Small intestine (tissue), 7 donors: ENCODE measurements around the gene CCL23. TPM values are rescaled to one million over a fixed set of nuclear protein-coding genes. Genes with fewer than 3 reads are reported as not detected.

Source experiments
- DNase-seq, 2 donors: peaks; one replicate each; pipeline versions ENCODE4 v3.0.0 to v3.0.0-alpha.2; 2013
- FAIRE-seq: peaks from 2 replicates; lab custom pipeline; 2012; peaks lifted over from hg19 to GRCh38; lab: Jason Lieb, UNC
- H3K27ac ChIP-seq, 3 donors: one replicate each; pipeline ENCODE4 v1.5.1; 2013; ENCODE audit warnings: low read length in 2 of 3, mild to moderate bottlenecking in 2 of 3, control low read depth in 1 of 3, inconsistent platforms in 1 of 3, low read depth in 1 of 3, moderate library complexity in 1 of 3
- H3K27me3 ChIP-seq, 3 donors: one replicate each; pipeline ENCODE4 v1.6.1; 2013; ENCODE audit warnings: low read length in 3 of 3, inconsistent platforms in 1 of 3; ENCODE audit not compliant: control insufficient read depth in 3 of 3, insufficient read depth in 3 of 3
- H3K36me3 ChIP-seq, 3 donors: one replicate each; pipeline ENCODE4 v1.6.1; 2013; ENCODE audit warnings: low read length in 3 of 3, inconsistent platforms in 1 of 3, low read depth in 1 of 3, mild to moderate bottlenecking in 1 of 3, moderate library complexity in 1 of 3; ENCODE audit not compliant: control insufficient read depth in 3 of 3, insufficient read depth in 2 of 3
- H3K4me1 ChIP-seq, 3 donors: one replicate each; pipeline ENCODE4 v1.6.1; 2013; ENCODE audit warnings: low read length in 2 of 3, inconsistent platforms in 1 of 3, low read depth in 1 of 3, mild to moderate bottlenecking in 1 of 3, moderate library complexity in 1 of 3; ENCODE audit not compliant: control insufficient read depth in 3 of 3, insufficient read depth in 2 of 3
- H3K4me3 ChIP-seq, 3 donors: one replicate each; pipeline ENCODE4 v1.5.1; 2013; ENCODE audit warnings: low read length in 3 of 3, control low read depth in 1 of 3, inconsistent platforms in 1 of 3, low read depth in 1 of 3, mild to moderate bottlenecking in 1 of 3, moderate library complexity in 1 of 3
- H3K9me3 ChIP-seq, 2 donors: one replicate each; pipeline ENCODE4 v1.6.1; 2013; ENCODE audit warnings: low read depth in 1 of 2, low read length in 1 of 2; ENCODE audit not compliant: control insufficient read depth in 2 of 2, insufficient read depth in 1 of 2
- WGBS, 3 donors: extraction: QIAGEN DNeasy Blood & Tissue Kit; methylation state at CpG; one replicate each; pipeline ENCODE4 v1.1.7; 2013; 5-methylcytosine and 5-hydroxymethylcytosine counted together
- polyA plus RNA-seq, 4 donors: library from polyadenylated mRNA; stranded (reverse) in 3 of 4; unstranded in 1 of 4; fragments of 200-250 nt in 3 of 4; fragments of 120-200 nt in 1 of 4; gene quantifications; one replicate each; pipeline versions ENCODE4 v1.2.1 to v1.2.3, GENCODE V29; 2013
- donor health status: healthy with polysubstance abuse.
- donor health status: control.
- donor health status: control.
- donor health status: Bipolar disorder and iron deficiency.
- donor health status: healthy.

The CCL23 gene
- polyA plus RNA-seq, 4 donors, result 1.6 to 22.9 (median 1.9) TPM; not detected in 1

GRCh38 chr17:35984140-35984539, 33.6 kb downstream of the CCL23 start:
- no peak overlapping the region for H3K4me3 ChIP-seq
- no peaks in the 10 kb centered on the region for H3K9me3 ChIP-seq
- peaks cover 0 to 19% (median 0%) of the 10 kb centered on the region in 3 donors for H3K4me1 ChIP-seq
- 92 to 100% (median 94%) methylated on average over 6 of the region's 6 CpGs for WGBS, 3 donors
- H3K27me3 ChIP-seq, result no peaks in the 10 kb centered on the region
- FAIRE-seq (no peak), DNase-seq (no peak)
- H3K36me3 ChIP-seq, result peaks cover 0 to 22% (median 0%) of the 10 kb centered on the region in 3 donors
- no peak overlapping the region for H3K27ac ChIP-seq

- H3K36me3 ChIP-seq, result peaks cover 0 to 20% (median 0%) of the 10 kb centered on the region in 3 donors
- FAIRE-seq, result no peak
- H3K27me3 ChIP-seq, result no peaks in the 10 kb centered on the region
- H3K4me1 ChIP-seq, result peaks cover 0 to 19% (median 0%) of the 10 kb centered on the region in 3 donors
- no peak overlapping the region for H3K4me3 ChIP-seq
- no peaks in the 10 kb centered on the region for H3K9me3 ChIP-seq
- no peak for DNase-seq
- H3K27ac ChIP-seq, result peak overlapping the region in 1 of 3 donors; percentile 74
- WGBS, 3 donors, result 79 to 87% (median 80%) methylated on average over 3 of the region's 3 CpGs
Measured at GRCh38 chr17:35982409-35983191, 35.2 kb downstream of the CCL23 start.

- Histone ChIP-seq H3K36me3 (peaks cover 0 to 19% (median 0%) of the 10 kb centered on the region in 3 donors), H3K9me3 (no peaks in the 10 kb centered on the region), H3K4me3 (no peak overlapping the region), H3K27ac (peak overlapping the region in 1 of 3 donors; percentile 74), H3K27me3 (no peaks in the 10 kb centered on the region), H3K4me1 (peaks cover 0 to 19% (median 0%) of the 10 kb centered on the region in 3 donors)
- DNase-seq, result peak; percentile 66 to 82
- no peak for FAIRE-seq
- WGBS, 3 donors, result 19 to 60% (median 32%) methylated on average over 4 of the region's 4 CpGs
Measured at GRCh38 chr17:35981908-35982330, 35.9 kb downstream of the CCL23 start.

- Histone ChIP-seq H3K4me1 (peaks cover 0 to 19% (median 0%) of the 10 kb centered on the region in 3 donors), H3K27ac (peak within 1 kb of the TSS in 1 of 3 donors; percentile 74)
Measured at GRCh38 chr17:35981246-35981645, 36.5 kb downstream of the CCL23 start, which contains the start of gene CCL16. CCL16 (minus strand) TSS chr17:35981497; CDS start chr17:35981420, 77 bp downstream.

GRCh38 chr17:35978346-35978745, 39.4 kb downstream of the CCL23 start:
- H3K9me3 ChIP-seq, result no peaks in the 10 kb centered on the region
- no peak for FAIRE-seq
- no peaks in the 10 kb centered on the region for H3K36me3 ChIP-seq
- peaks cover 0 to 33% (median 3%) of the 10 kb centered on the region in 3 donors for H3K4me1 ChIP-seq
- H3K27me3 ChIP-seq, result no peaks in the 10 kb centered on the region
- WGBS, 3 donors, result 85 to 96% (median 86%) methylated on average over 3 of the region's 3 CpGs
- no peak for DNase-seq
- H3K4me3 ChIP-seq, result no peak overlapping the region
- no peak overlapping the region for H3K27ac ChIP-seq

More at GRCh38 chr17:35981246-35981645, 36.5 kb downstream of the CCL23 start, which contains the start of gene CCL16:
- Histone ChIP-seq H3K27me3 (no peaks in the 10 kb centered on the region), H3K4me3 (no peak within 1 kb of the TSS), H3K36me3 (peaks cover 0 to 16% (median 0%) of the 10 kb centered on the region in 3 donors), H3K9me3 (no peaks in the 10 kb centered on the region)
- DNase-seq (no peak), FAIRE-seq (no peak)
- WGBS, 3 donors, result 87 to 91% (median 87%) methylated on average over 12 of the region's 12 CpGs

- no peak overlapping the region for H3K4me3 ChIP-seq
- peaks cover 0 to 39% (median 3%) of the 10 kb centered on the region in 3 donors for H3K4me1 ChIP-seq
- 84 to 99% (median 94%) methylated on average over 7 of the region's 7 CpGs for WGBS, 3 donors
- no peak overlapping the region for H3K27ac ChIP-seq
- H3K36me3 ChIP-seq, result no peaks in the 10 kb centered on the region
- H3K9me3 ChIP-seq, result no peaks in the 10 kb centered on the region
- H3K27me3 ChIP-seq, result no peaks in the 10 kb centered on the region
- FAIRE-seq (no peak), DNase-seq (no peak)
Measured at GRCh38 chr17:35977509-35977908, 40.3 kb downstream of the CCL23 start.

- Histone ChIP-seq H3K27me3 (no peaks in the 10 kb centered on the region), H3K9me3 (no peaks in the 10 kb centered on the region), H3K4me3 (no peak overlapping the region), H3K27ac (peak overlapping the region in 2 of 3 donors; percentile 27 to 75), H3K36me3 (no peaks in the 10 kb centered on the region), H3K4me1 (peaks cover 0 to 47% (median 3%) of the 10 kb centered on the region in 3 donors)
- WGBS, 3 donors, result 32 to 48% (median 47%) methylated on average over 10 of the region's 10 CpGs
- DNase-seq (peak; percentile 64 to 77), FAIRE-seq (no peak)
Measured at GRCh38 chr17:35973333-35974260, 44.2 kb downstream of the CCL23 start.

GRCh38 chr17:35972945-35973332, 44.8 kb downstream of the CCL23 start:
- WGBS, 3 donors, result 54 to 75% (median 72%) methylated on average over 4 of the region's 4 CpGs
- DNase-seq (peak; percentile 6 to 64), FAIRE-seq (no peak)
- H3K9me3 ChIP-seq, result no peaks in the 10 kb centered on the region
- no peak overlapping the region for H3K4me3 ChIP-seq
- H3K36me3 ChIP-seq, result no peaks in the 10 kb centered on the region
- H3K27ac ChIP-seq, result peak overlapping the region in 1 of 3 donors; percentile 75
- peaks cover 0 to 47% (median 3%) of the 10 kb centered on the region in 3 donors for H3K4me1 ChIP-seq
- no peaks in the 10 kb centered on the region for H3K27me3 ChIP-seq
